Liver (tissue), 9 donors: ENCODE results near the gene ARFIP1. TPM values are rescaled to one million over a fixed set of nuclear protein-coding genes. Genes with fewer than 3 reads are reported as not detected.

Experiments
- DNase-seq: peaks from one replicate; pipeline ENCODE4 v3.0.0-alpha.2; 2017; ENCODE audit warnings: low spot score
- H3K27ac ChIP-seq, 2 donors: one replicate each; pipeline ENCODE4 v1.7.0; 2013; ENCODE audit warnings: inconsistent platforms in 2 of 2, low read length in 2 of 2, control low read depth in 1 of 2, low read depth in 1 of 2, mild to moderate bottlenecking in 1 of 2
- H3K27me3 ChIP-seq, 4 donors: one replicate each; pipeline versions ENCODE4 v1.6.1 to v1.7.0; 2013; ENCODE audit warnings: low read length in 3 of 4, inconsistent platforms in 1 of 4, mild to moderate bottlenecking in 1 of 4, moderate library complexity in 1 of 4; ENCODE audit not compliant: control insufficient read depth in 4 of 4, insufficient read depth in 4 of 4
- H3K36me3 ChIP-seq, 4 donors: one replicate each; pipeline versions ENCODE4 v1.6.1 to v1.7.0; 2013; ENCODE audit warnings: low read length in 3 of 4, mild to moderate bottlenecking in 3 of 4, low read depth in 1 of 4, moderate library complexity in 1 of 4; ENCODE audit not compliant: control insufficient read depth in 4 of 4, insufficient read depth in 3 of 4
- H3K4me1 ChIP-seq, 4 donors: one replicate each; pipeline versions ENCODE4 v1.6.1 to v1.7.0; 2013; ENCODE audit warnings: low read length in 3 of 4, mild to moderate bottlenecking in 3 of 4, moderate library complexity in 1 of 4; ENCODE audit not compliant: control insufficient read depth in 4 of 4, insufficient read depth in 4 of 4
- H3K4me3 ChIP-seq, 3 donors: one replicate each; pipeline versions ENCODE4 v1.6.1 to v1.7.0; 2013; ENCODE audit warnings: low read length in 3 of 3, control low read depth in 1 of 3, low read depth in 1 of 3, mild to moderate bottlenecking in 1 of 3
- H3K9ac ChIP-seq, 2 donors: one replicate each; pipeline ENCODE4 v1.7.0; 2013; ENCODE audit warnings: low read length in 2 of 2, mild to moderate bottlenecking in 2 of 2, moderate library complexity in 2 of 2, control low read depth in 1 of 2, low read depth in 1 of 2
- H3K9me3 ChIP-seq, 4 donors: one replicate each; pipeline versions ENCODE4 v1.6.1 to v1.7.0; 2013; ENCODE audit warnings: low read length in 3 of 4; ENCODE audit not compliant: control insufficient read depth in 4 of 4
- CTCF ChIP-seq: fragments of 150-350 bp; IDR thresholded peaks from 2 replicates; pipeline ENCODE4 v1.5.1; 2017; ENCODE audit warnings: improper control_type of control experiment, low read depth, low read length; ENCODE audit not compliant: missing input control
- EGR1 ChIP-seq, 2 donors: IDR thresholded peaks; 2 replicates each; pipeline ENCODE4 v1.6.1; 2016 to 2018; ENCODE audit warnings: antibody characterized with exemption in 2 of 2, low read depth in 2 of 2
- FOXA1 ChIP-seq: IDR thresholded peaks from 2 replicates; pipeline ENCODE4 v1.6.1; 2016; ENCODE audit warnings: antibody characterized with exemption
- FOXA2 ChIP-seq: IDR thresholded peaks from 2 replicates; pipeline ENCODE4 v1.6.1; 2016; ENCODE audit warnings: antibody characterized with exemption
- GABPA ChIP-seq, 2 donors: IDR thresholded peaks in 1 of 2; conservative IDR thresholded peaks in 1 of 2; 2 replicates each; pipeline ENCODE4 v1.6.1; 2016; ENCODE audit warnings: antibody characterized with exemption in 2 of 2, mild to moderate bottlenecking in 1 of 2, moderate library complexity in 1 of 2
- HNF4A ChIP-seq, 2 donors: conservative IDR thresholded peaks; 2 replicates each; pipeline ENCODE4 v1.6.1; 2016; ENCODE audit warnings: antibody characterized with exemption in 2 of 2, mild to moderate bottlenecking in 2 of 2
- HNF4G ChIP-seq: IDR thresholded peaks from 2 replicates; pipeline ENCODE4 v1.6.1; 2016; ENCODE audit warnings: antibody characterized with exemption
- JUND ChIP-seq, 2 donors: IDR thresholded peaks; 2 replicates each; pipeline ENCODE4 v1.6.1; 2016; ENCODE audit warnings: antibody characterized with exemption in 2 of 2
- MAX ChIP-seq: IDR thresholded peaks from 2 replicates; pipeline ENCODE4 v1.6.1; 2016; ENCODE audit warnings: antibody characterized with exemption
- NR2F2 ChIP-seq: IDR thresholded peaks from 2 replicates; pipeline ENCODE4 v1.6.1; 2016; ENCODE audit warnings: antibody characterized with exemption
- RAD21 ChIP-seq, 2 donors: IDR thresholded peaks; 2 replicates each; pipeline ENCODE4 v1.6.1; 2016; ENCODE audit warnings: antibody characterized with exemption in 2 of 2, mild to moderate bottlenecking in 2 of 2
- REST ChIP-seq: IDR thresholded peaks from 2 replicates; pipeline ENCODE4 v1.6.1; 2016; ENCODE audit warnings: antibody characterized with exemption, mild to moderate bottlenecking
- RXRA ChIP-seq, 2 donors: IDR thresholded peaks; 2 replicates each; pipeline ENCODE4 v1.6.1; 2017 to 2018; ENCODE audit warnings: antibody characterized with exemption in 2 of 2, mild to moderate bottlenecking in 1 of 2
- TAF1 ChIP-seq: conservative IDR thresholded peaks from 2 replicates; pipeline ENCODE4 v1.6.1; 2016; ENCODE audit warnings: antibody characterized with exemption, mild to moderate bottlenecking
- YY1 ChIP-seq: IDR thresholded peaks from 2 replicates; pipeline ENCODE4 v1.6.1; 2016; ENCODE audit warnings: antibody characterized with exemption, mild to moderate bottlenecking
- ZBTB33 ChIP-seq: IDR thresholded peaks from 2 replicates; pipeline ENCODE4 v1.6.1; 2016; ENCODE audit warnings: antibody characterized with exemption
- WGBS: extraction: QIAGEN DNeasy Blood & Tissue Kit; methylation state at CpG from one replicate; pipeline ENCODE4 v1.1.7; 2013; 5-methylcytosine and 5-hydroxymethylcytosine counted together
- polyA plus RNA-seq, 2 donors: library from polyadenylated mRNA; stranded (reverse) in 1 of 2; unstranded in 1 of 2; fragments of 200-250 nt in 1 of 2; fragments of >200 nt in 1 of 2; fragmentation: Nextera tagmentation in 1 of 2; extraction: Ambion mirVana in 1 of 2; gene quantifications; one replicate each; pipeline versions ENCODE4 v1.2.1 to v1.2.3, GENCODE V29; 2013 to 2015
- total RNA-seq, 2 donors: library from RNA; depleted of rRNA; stranded (reverse); fragments of >200 nt; gene quantifications; one replicate each; pipeline ENCODE4 v1.2.3, GENCODE V29; 2014
- donor health status: healthy.
- donor health status: healthy.
- donor health status: healthy.
- donor health status: healthy.
- donor health status: healthy.

The ARFIP1 gene
- total and polyA plus RNA-seq, 4 donors, result 6.8 to 16.8 (median 14.9) TPM

GRCh38 chr4:152806501-152807125 is 26.9 kb downstream of the ARFIP1 start (continued):
- TF ChIP-seq CTCF (no peak), EGR1 (IDR thresholded peaks at IDR 0.05; ENCODE audit: low read depth in 2 of 2) (no peak), JUND (IDR thresholded peaks at IDR 0.05) (no peak)

GRCh38 chr4:152807294-152807829 is 27.6 kb downstream of the ARFIP1 start:
- Histone ChIP-seq H3K4me1 (peaks cover 0 to 8% (median 3%) of the 10 kb centered on the region in 4 donors), H3K4me3 (no peak overlapping the region), H3K36me3 (no peaks in the 10 kb centered on the region), H3K27ac (no peak overlapping the region), H3K27me3 (no peaks in the 10 kb centered on the region), H3K9me3 (no peaks in the 10 kb centered on the region), H3K9ac (no peak overlapping the region)
- TF ChIP-seq NR2F2 (no peak), YY1 (no peak), TAF1 (no peak), EGR1 (IDR thresholded peaks at IDR 0.05; ENCODE audit: low read depth in 2 of 2) (no peak), MAX (no peak), FOXA1 (no peak), REST (no peak), FOXA2 (no peak), RXRA (IDR thresholded peaks at IDR 0.05) (no peak), HNF4G (no peak), ZBTB33 (no peak), RAD21 (IDR thresholded peaks at IDR 0.05) (no peak), JUND (IDR thresholded peaks at IDR 0.05) (no peak), CTCF (no peak), HNF4A (conservative IDR thresholded peaks at IDR 0.05) (no peak), GABPA (IDR thresholded peaks at IDR 0.05 in 1 of 2, conservative IDR thresholded peaks at IDR 0.05 in 1 of 2) (no peak)
- no peak for DNase-seq
- WGBS, result 91% methylated on average over 3 of the region's 3 CpGs
